ENCODE data around the gene FAM163A. TPM values are rescaled to one million over a fixed set of nuclear protein-coding genes. Genes with fewer than 3 reads are reported as not detected.
"Not testable (repeated sequence)": the region's sequence is repeated elsewhere in the genome, so short reads cannot be mapped to it uniquely, and the experiment has no call there.

Gene FAM163A
- total RNA-seq, 2 experiments from 2014 or later: 0.08 to 0.17 TPM

DNA sequence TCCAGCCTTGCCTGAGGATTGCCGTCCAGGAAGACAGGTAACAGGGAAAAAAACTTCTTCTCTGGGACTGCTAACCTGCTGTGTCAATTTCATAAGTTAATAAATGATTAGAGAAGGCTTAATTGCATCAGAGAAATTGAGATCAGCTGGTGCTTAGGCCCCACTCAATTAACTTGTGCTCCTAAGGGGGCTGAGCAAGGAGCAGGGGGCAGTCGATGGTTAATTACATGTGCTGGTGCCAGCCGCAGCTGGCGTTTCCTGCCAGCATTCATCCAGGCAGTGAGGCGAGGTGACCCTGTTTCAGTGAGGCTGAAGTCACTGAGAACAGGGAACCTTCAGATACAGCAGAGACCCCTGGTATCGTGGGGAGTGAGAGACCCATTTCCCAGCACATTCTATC lies 60.0 kb downstream of the FAM163A start:
- Mint-ChIP-seq H3K4me3 (no peak overlapping the region), H3K36me3 (ENCODE audit: low read depth) (no peaks in the 10 kb centered on the region), H3K27ac (no peak overlapping the region), H3K27me3 (no peaks in the 10 kb centered on the region), H3K4me1 (ENCODE audit: low read depth) (no peaks in the 10 kb centered on the region), H3K9me3 (no peaks in the 10 kb centered on the region)
- Histone ChIP-seq H3K4me1 (ENCODE audit: insufficient read depth, low read length) (no peaks in the 10 kb centered on the region), H3K27me3 (ENCODE audit: control insufficient read depth in 1 of 2, insufficient read depth in 2 of 2, low read length in 2 of 2) (no peaks in the 10 kb centered on the region), H3K36me3 (ENCODE audit: insufficient read depth, low read length) (no peaks in the 10 kb centered on the region), H3K9me3 (ENCODE audit: control insufficient read depth in 1 of 2, insufficient read depth in 1 of 2, low read length in 2 of 2) (no peaks in the 10 kb centered on the region), H3K27ac (ENCODE audit: low read depth in 1 of 2, low read length in 2 of 2) (no peak overlapping the region), H3K4me3 (ENCODE audit: low read length) (no peak overlapping the region)
- TF ChIP-seq, protein P1, sequence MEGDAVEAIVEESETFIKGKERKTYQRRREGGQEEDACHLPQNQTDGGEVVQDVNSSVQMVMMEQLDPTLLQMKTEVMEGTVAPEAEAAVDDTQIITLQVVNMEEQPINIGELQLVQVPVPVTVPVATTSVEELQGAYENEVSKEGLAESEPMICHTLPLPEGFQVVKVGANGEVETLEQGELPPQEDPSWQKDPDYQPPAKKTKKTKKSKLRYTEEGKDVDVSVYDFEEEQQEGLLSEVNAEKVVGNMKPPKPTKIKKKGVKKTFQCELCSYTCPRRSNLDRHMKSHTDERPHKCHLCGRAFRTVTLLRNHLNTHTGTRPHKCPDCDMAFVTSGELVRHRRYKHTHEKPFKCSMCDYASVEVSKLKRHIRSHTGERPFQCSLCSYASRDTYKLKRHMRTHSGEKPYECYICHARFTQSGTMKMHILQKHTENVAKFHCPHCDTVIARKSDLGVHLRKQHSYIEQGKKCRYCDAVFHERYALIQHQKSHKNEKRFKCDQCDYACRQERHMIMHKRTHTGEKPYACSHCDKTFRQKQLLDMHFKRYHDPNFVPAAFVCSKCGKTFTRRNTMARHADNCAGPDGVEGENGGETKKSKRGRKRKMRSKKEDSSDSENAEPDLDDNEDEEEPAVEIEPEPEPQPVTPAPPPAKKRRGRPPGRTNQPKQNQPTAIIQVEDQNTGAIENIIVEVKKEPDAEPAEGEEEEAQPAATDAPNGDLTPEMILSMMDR (IDR thresholded peaks at IDR 0.05): no peak
- POLR2A ChIA-PET: no interaction called here
- no peak for DNase-seq
- intact Hi-C loops (cut with DNase I, micrococcal nuclease): loop anchor here in 1 of 2 experiments (10.0 kb wide), 1 partner anchor 548 kb away; no protein-coding TSS in a partner anchor
- no peak for ATAC-seq (ENCODE audit: poor library complexity)
- CTCF ChIA-PET: no interaction called here

DNA sequence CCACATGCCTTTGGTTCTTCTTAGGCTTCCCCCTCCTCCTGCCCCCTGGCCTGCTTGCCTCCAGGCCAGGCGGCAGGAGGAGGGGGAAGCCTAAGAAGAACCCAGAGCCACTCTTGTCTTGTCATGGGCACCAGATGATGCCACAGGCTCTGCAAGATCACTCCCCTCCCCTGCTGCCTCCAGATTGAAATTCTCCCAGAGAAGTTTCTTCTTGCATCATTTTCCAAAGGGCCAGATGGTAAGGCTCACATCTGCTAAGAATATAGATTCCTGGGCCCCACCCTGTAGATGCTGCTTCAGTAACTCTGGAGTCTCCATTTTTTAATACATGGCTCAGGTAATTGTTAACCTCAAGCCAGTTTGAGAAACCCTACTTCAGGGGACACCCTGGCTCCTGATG lies 60.8 kb downstream of the FAM163A start:
- Mint-ChIP-seq H3K27me3 (no peaks in the 10 kb centered on the region), H3K9me3 (no peaks in the 10 kb centered on the region), H3K4me1 (ENCODE audit: low read depth) (no peaks in the 10 kb centered on the region), H3K4me3 (no peak overlapping the region), H3K36me3 (ENCODE audit: low read depth) (no peaks in the 10 kb centered on the region), H3K27ac (no peak overlapping the region)
- ATAC-seq (ENCODE audit: poor library complexity) (no peak), DNase-seq (no peak)
- H3K9me3 ChIP-seq (ENCODE audit: control insufficient read depth in 1 of 2, insufficient read depth in 1 of 2, low read length in 2 of 2): no peaks in the 10 kb centered on the region
- no peak overlapping the region for H3K4me3 ChIP-seq (ENCODE audit: low read length)
- H3K4me1 ChIP-seq (ENCODE audit: insufficient read depth, low read length): no peaks in the 10 kb centered on the region
- no peak overlapping the region for H3K27ac ChIP-seq (ENCODE audit: low read depth in 1 of 2, low read length in 2 of 2)
- H3K27me3 ChIP-seq (ENCODE audit: control insufficient read depth in 1 of 2, insufficient read depth in 2 of 2, low read length in 2 of 2): no peaks in the 10 kb centered on the region
- no peaks in the 10 kb centered on the region for H3K36me3 ChIP-seq (ENCODE audit: insufficient read depth, low read length)
- intact Hi-C loops (cut with DNase I, micrococcal nuclease): loop anchor here in 1 of 2 experiments (10.0 kb wide), 1 partner anchor 549 kb away; no protein-coding TSS in a partner anchor
- CTCF ChIA-PET: no interaction called here
- TF ChIP-seq, protein P1 (IDR thresholded peaks at IDR 0.05): no peak
- POLR2A ChIA-PET: no interaction called here

DNA sequence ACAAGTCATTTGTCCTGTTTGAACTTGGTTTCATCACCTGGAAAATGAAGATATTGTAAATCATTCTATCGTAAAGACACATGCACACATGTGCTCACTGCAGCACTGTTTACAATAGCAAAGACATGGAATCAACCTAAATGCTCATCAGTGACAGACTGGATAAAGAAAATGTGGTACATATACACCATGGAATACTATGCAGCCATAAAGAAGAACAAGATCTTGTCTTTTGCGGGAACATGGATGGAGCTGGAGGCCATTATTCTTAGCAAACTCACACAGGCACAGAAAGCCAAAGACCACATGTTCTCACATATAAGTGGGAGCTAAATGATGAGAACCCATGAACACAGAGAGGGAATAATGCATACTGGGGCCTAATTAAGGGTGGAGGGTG lies 61.3 kb downstream of the FAM163A start:
- H3K9me3 Mint-ChIP-seq; H3K27me3 Mint-ChIP-seq; POLR2A ChIA-PET; H3K36me3 ChIP-seq (ENCODE audit: insufficient read depth, low read length); H3K4me3 ChIP-seq (ENCODE audit: low read length); H3K4me1 Mint-ChIP-seq (ENCODE audit: low read depth); H3K4me3 Mint-ChIP-seq; H3K27ac ChIP-seq (ENCODE audit: low read depth in 1 of 2, low read length in 2 of 2); H3K9me3 ChIP-seq (ENCODE audit: control insufficient read depth in 1 of 2, insufficient read depth in 1 of 2, low read length in 2 of 2); H3K4me1 ChIP-seq (ENCODE audit: insufficient read depth, low read length); ATAC-seq (ENCODE audit: poor library complexity); DNase-seq; H3K36me3 Mint-ChIP-seq (ENCODE audit: low read depth); H3K27ac Mint-ChIP-seq; H3K27me3 ChIP-seq (ENCODE audit: control insufficient read depth in 1 of 2, insufficient read depth in 2 of 2, low read length in 2 of 2): not testable (repeated sequence)
- CTCF ChIA-PET: interaction anchor here (1.3 kb wide), 1 partner anchor 98 kb away, joined by 4 read pairs; no protein-coding TSS in a partner anchor
- intact Hi-C loops (cut with DNase I, micrococcal nuclease): loop anchor here in 1 of 2 experiments (10.0 kb wide), 1 partner anchor 550 kb away; no protein-coding TSS in a partner anchor
